ENCODE results near the gene YBEY. TPM values are rescaled to one million over a fixed set of nuclear protein-coding genes. Genes with fewer than 3 reads are reported as not detected.

YBEY gene
- total and polyA plus RNA-seq, 2 of the 8 experiments (the other 6 are each of a cell fraction or from before 2014, with no cell fraction given) = 26.9 to 31.9 TPM

GRCh38 chr21:46323227-46323709 lies 37.1 kb downstream of the YBEY start:
- H3K79me1 ChIP-seq (ENCODE audit: low read depth, low read length) = peaks cover 17% of the 10 kb centered on the region
- peak overlapping the region; percentile 94 for H4K8ac ChIP-seq (ENCODE audit: extremely low read depth, insufficient read depth, low read length)
- peak overlapping the region; percentile 72 for H3K18ac ChIP-seq (ENCODE audit: extremely low read depth, low read length)
- peak overlapping the region; percentile 81 for H3K56ac ChIP-seq (replicated peaks; ENCODE audit: insufficient read length, low read depth, low read length)
- peaks cover 0 to 8% (median 6%) of the 10 kb centered on the region in 4 experiments; a peak in 3 of 8 replicates for H3K36me3 ChIP-seq (ENCODE audit: control insufficient read depth in 2 of 4, insufficient read depth in 4 of 4, low read length in 3 of 4)
- peak overlapping the region; percentile 78 for H4K5ac ChIP-seq (ENCODE audit: insufficient read length, low read depth, low read length)
- TF ChIP-seq CTBP2 (IDR thresholded peaks at IDR 0.05; ENCODE audit: borderline replicate concordance, insufficient read depth, insufficient read length, low read length) (no peak), SIN3A (conservative IDR thresholded peaks at IDR 0.05 in 1 of 2, IDR thresholded peaks at IDR 0.05 in 1 of 2; ENCODE audit: low read depth in 1 of 2, low read length in 2 of 2) (peak in 1 of 2 experiments; percentile 14; a peak in 1 of 4 replicates), TBP (IDR thresholded peaks at IDR 0.05; ENCODE audit: low read depth, low read length) (no peak), CHD1 (IDR thresholded peaks at IDR 0.05; ENCODE audit: low read depth, low read length) (0 out of 2 replicates have a peak, but pooled peaks have one; percentile 19), SIRT6 (IDR thresholded peaks at IDR 0.05; ENCODE audit: low read length) (no peak)
- FAIRE-seq = no peak
- H2BK12ac ChIP-seq (ENCODE audit: low read depth, low read length) = no peak overlapping the region
- H3K4me3 ChIP-seq (ENCODE audit: extremely low read depth in 1 of 4, insufficient read depth in 2 of 4, low read depth in 3 of 4, low read length in 4 of 4) = peak overlapping the region; percentile 92 to 96 (median 94)
- H2BK15ac ChIP-seq (ENCODE audit: low read length) = no peak overlapping the region
- no peaks in the 10 kb centered on the region for H3K27me3 ChIP-seq (replicated peaks in 1 of 4; ENCODE audit: control insufficient read depth in 3 of 4, extremely low read depth in 1 of 4, insufficient read depth in 3 of 4, low read length in 3 of 4)
- H3K9me3 ChIP-seq (ENCODE audit: insufficient read depth in 2 of 2, low read depth in 1 of 2, low read length in 1 of 2) = no peaks in the 10 kb centered on the region
- no peak for DNase-seq (ENCODE audit: low read depth in 1 of 2, low spot score in 2 of 2)
- no peak overlapping the region for H3K4ac ChIP-seq (replicated peaks; ENCODE audit: insufficient read length, low read depth, low read length)
- H4K20me1 ChIP-seq (replicated peaks in 1 of 2; ENCODE audit: control insufficient read depth in 1 of 2, insufficient read depth in 2 of 2, low read length in 2 of 2) = peaks cover 7 to 24% of the 10 kb centered on the region in 2 experiments
- H3K23ac ChIP-seq (ENCODE audit: insufficient read length) = no peak overlapping the region
- H3K79me2 ChIP-seq (ENCODE audit: control insufficient read depth in 1 of 2, insufficient read depth in 2 of 2, low read length in 2 of 2) = peaks cover 11 to 56% of the 10 kb centered on the region in 2 experiments
- no peak overlapping the region for H2BK120ac ChIP-seq (replicated peaks; ENCODE audit: low read depth, low read length)
- peak overlapping the region; percentile 8 for H4K91ac ChIP-seq (replicated peaks; ENCODE audit: insufficient read length, low read length)
- no peak overlapping the region for H2BK20ac ChIP-seq (ENCODE audit: low read length)
- CTCF ChIA-PET (ENCODE audit: partially characterized antibody) = interaction anchor here (0.8 to 1.2 kb wide), 2 partner anchors 10 to 351 kb away, joined by 3 read pairs; no protein-coding TSS in a partner anchor
- H3K27ac ChIP-seq (ENCODE audit: low read depth, low read length) = peak overlapping the region; percentile 81
- peak overlapping the region; percentile 78 to 97 for H3K4me2 ChIP-seq (ENCODE audit: insufficient read depth in 1 of 2, low read depth in 2 of 2, low read length in 2 of 2)
- POLR2A ChIA-PET (ENCODE audit: partially characterized antibody) = interaction anchor here (0.7 to 2.7 kb wide), 15 partner anchors 9 to 94 kb away, joined by 3 to 17 read pairs (median 4); partner anchors contain the start of genes MCM3AP and YBEY
- 1% methylated on average over 25 of the region's 34 CpGs; no CpG with 5 or more reads in 1 of the 2 experiments for WGBS, 2 experiments (ENCODE audit: extremely low coverage in 1 of 2, insufficient coverage in 1 of 2, insufficient read length in 1 of 2, insufficient replicate concordance in 2 of 2, low coverage in 1 of 2, low lambda C conversion rate in 2 of 2, missing lambda C conversion rate in 1 of 2)
- peak overlapping the region; percentile 81 for H2BK5ac ChIP-seq (ENCODE audit: low read depth, low read length)
- H3K23me2 ChIP-seq (ENCODE audit: low read depth, low read length) = peaks cover 14% of the 10 kb centered on the region
- H3K14ac ChIP-seq (ENCODE audit: insufficient read length) = no peak overlapping the region
- H2AK5ac ChIP-seq (ENCODE audit: low read depth, low read length) = no peak overlapping the region
- H2AFZ ChIP-seq (ENCODE audit: low read length) = no peak overlapping the region
- H3K4me1 ChIP-seq (replicated peaks in 1 of 4; ENCODE audit: control insufficient read depth in 3 of 4, insufficient read depth in 4 of 4, low read length in 3 of 4) = peaks cover 0 to 11% (median 10%) of the 10 kb centered on the region in 4 experiments; a peak in 6 of 7 replicates
- H3K9ac ChIP-seq (replicated peaks in 1 of 4; ENCODE audit: extremely low read depth in 1 of 4, low read depth in 3 of 4, low read length in 3 of 4) = peak overlapping the region; percentile 79 to 98 (median 91)

Measured in H1 (cell line).